Ectodermal cell (in vitro differentiated cells): ENCODE measurements around the gene CD36.

Source experiments
- H3K27ac ChIP-seq: 2 replicates; pipeline ENCODE4 v1.7.0; 2013; ENCODE audit warnings: mild to moderate bottlenecking, low read depth, low read length; ENCODE audit not compliant: insufficient read depth, poor library complexity, severe bottlenecking
- H3K27me3 ChIP-seq: 2 replicates; pipeline ENCODE4 v1.7.0; 2013; ENCODE audit warnings: mild to moderate bottlenecking, low read length; ENCODE audit not compliant: insufficient read depth, control insufficient read depth, poor library complexity, severe bottlenecking
- H3K36me3 ChIP-seq: one replicate; pipeline ENCODE4 v1.7.0; 2013; ENCODE audit warnings: low read length; ENCODE audit not compliant: control insufficient read depth, insufficient read depth
- H3K4me1 ChIP-seq: one replicate; pipeline ENCODE4 v1.7.0; 2013; ENCODE audit warnings: low read length; ENCODE audit not compliant: control insufficient read depth, insufficient read depth
- H3K4me3 ChIP-seq: 2 replicates; pipeline ENCODE4 v1.7.0; 2013; ENCODE audit warnings: low read depth, low read length, control low read depth; ENCODE audit not compliant: insufficient read depth
- H3K9me3 ChIP-seq: 2 replicates; pipeline ENCODE4 v1.7.0; 2013; ENCODE audit warnings: mild to moderate bottlenecking, low read length, moderate library complexity; ENCODE audit not compliant: control insufficient read depth
- WGBS, 2 experiments: methylation state at CpG; one replicate each; pipeline ENCODE4 v1.1.7; 2013; ENCODE audit warnings: missing lambda C conversion rate in 2 of 2; 5-methylcytosine and 5-hydroxymethylcytosine counted together

The CD36 gene

DNA sequence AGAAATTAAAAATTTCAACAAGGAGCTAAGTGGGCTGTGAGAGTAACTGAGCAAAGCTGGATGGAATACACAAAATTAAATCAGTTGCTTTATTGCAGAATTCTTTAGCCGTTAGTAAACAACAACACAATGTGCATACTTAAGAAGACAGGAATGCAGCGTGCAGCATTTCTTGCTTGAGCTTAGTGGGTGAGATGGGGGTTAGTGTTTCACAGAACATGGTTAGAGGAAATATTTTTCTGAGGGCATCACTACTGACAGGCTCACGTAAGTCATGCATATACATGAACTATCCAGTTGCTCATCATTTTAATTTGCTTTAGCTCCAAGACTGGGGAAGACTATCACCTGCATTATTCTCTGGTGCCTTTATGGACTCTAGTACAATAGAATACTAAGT is 80.8 kb downstream of the CD36 start:
- H3K4me1 ChIP-seq, result peaks cover 26% of the 10 kb centered on the region
- no peaks in the 10 kb centered on the region for H3K9me3 ChIP-seq
- no peak overlapping the region for H3K4me3 ChIP-seq
- H3K27ac ChIP-seq, result no peak overlapping the region
- H3K36me3 ChIP-seq, result no peaks in the 10 kb centered on the region
- WGBS, 2 experiments, result 92 to 100% methylated on average over 3 of the region's 3 CpGs
- H3K27me3 ChIP-seq, result no peaks in the 10 kb centered on the region

DNA sequence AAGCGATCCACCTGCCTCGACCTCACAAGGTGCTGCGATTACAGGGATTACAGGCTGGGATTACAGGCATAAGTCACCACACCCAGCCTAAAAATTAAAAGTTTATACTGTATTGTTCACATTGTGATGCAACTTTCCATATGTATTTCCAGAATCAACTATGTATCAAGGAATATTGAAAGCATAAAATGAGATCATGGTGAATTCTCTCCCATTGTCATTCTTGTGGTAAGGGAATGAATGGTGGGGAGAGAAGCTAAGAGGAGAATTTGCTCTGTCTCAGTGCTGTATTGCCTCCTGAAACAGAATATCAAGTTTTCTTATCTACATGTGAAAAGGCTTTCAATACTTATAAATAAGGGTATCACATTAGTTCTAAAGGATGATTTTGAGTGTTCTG is 81.7 kb downstream of the CD36 start:
- no peaks in the 10 kb centered on the region for H3K9me3 ChIP-seq
- 94 to 98% methylated on average over 3 of the region's 3 CpGs for WGBS, 2 experiments
- H3K4me1 ChIP-seq, result peaks cover 34% of the 10 kb centered on the region
- H3K4me3 ChIP-seq, result no peak overlapping the region
- H3K27ac ChIP-seq, result no peak overlapping the region
- H3K27me3 ChIP-seq, result no peaks in the 10 kb centered on the region
- no peaks in the 10 kb centered on the region for H3K36me3 ChIP-seq

DNA sequence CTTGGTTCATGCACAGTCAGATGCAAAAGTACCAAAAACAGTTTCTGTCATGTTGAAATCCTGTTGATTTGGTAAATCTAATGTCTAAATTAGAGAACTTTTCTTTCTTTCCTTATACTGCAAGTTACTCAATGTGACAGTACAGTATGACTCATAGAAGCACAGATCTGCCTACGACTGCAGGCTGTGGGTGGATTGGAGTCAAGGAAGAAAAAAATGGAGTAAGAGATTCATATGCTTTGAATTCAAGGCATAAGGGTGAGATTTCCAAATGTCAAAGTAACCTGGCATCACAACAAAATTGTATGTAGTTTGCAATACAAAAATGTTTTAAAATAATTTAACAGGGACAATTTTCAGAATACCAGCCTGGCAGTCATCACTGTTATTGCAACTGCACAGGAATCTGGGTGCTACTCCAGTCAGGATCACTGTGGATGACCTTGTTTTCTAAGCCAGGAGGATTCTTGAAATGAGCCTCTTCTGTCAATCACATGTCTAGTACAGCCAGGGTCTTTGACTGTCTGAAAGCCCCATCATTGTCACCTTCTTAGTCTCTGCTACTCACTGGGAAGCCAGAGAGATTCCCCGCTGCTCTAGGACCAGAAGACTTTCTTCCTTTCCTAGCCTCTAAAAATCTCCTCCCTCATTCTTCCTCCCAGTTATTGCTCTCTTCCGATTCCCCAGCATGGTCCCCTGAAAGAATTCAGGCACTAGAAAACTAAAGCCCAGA is 83.6 kb downstream of the CD36 start:
- Histone ChIP-seq H3K36me3 (no peaks in the 10 kb centered on the region), H3K27me3 (no peaks in the 10 kb centered on the region), H3K9me3 (no peaks in the 10 kb centered on the region), H3K4me1 (peaks cover 38% of the 10 kb centered on the region), H3K27ac (peak overlapping the region; percentile 72), H3K4me3 (no peak overlapping the region)
- 40 to 46% methylated on average over 3 of the region's 3 CpGs for WGBS, 2 experiments

DNA sequence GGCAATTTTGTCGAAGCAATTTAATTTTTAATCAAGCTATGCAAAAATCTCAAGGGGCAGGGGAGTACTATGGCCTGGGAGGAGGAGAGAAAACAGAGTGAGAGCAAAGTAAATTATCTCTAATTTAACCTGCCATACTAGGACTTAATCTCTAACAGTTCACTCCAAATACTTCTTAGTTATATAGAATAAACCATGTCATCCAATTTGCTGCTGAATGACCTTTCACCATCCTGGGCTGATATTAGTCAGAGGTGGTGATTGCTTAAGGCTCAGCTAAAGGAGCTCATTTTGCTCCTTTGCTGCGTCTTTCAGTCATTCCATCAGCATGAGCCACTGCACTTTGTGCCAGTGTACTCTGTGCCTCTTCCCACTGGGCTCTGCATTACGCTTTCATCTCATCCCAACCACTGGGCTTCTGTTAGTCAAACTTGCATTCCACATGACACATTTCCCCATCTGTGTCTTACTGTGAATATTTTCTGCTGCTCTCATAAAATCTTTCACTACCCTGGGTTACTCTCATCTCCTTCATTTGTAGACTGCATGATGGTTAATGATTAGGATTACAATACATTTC is 84.3 kb downstream of the CD36 start:
- Histone ChIP-seq H3K36me3 (no peaks in the 10 kb centered on the region), H3K4me1 (peaks cover 38% of the 10 kb centered on the region), H3K27ac (peak overlapping the region; percentile 72), H3K27me3 (no peaks in the 10 kb centered on the region), H3K9me3 (no peaks in the 10 kb centered on the region), H3K4me3 (no peak overlapping the region)
- WGBS, 2 experiments, result 32 to 35% methylated on average over 2 to 3 of the region's 3 CpGs

DNA sequence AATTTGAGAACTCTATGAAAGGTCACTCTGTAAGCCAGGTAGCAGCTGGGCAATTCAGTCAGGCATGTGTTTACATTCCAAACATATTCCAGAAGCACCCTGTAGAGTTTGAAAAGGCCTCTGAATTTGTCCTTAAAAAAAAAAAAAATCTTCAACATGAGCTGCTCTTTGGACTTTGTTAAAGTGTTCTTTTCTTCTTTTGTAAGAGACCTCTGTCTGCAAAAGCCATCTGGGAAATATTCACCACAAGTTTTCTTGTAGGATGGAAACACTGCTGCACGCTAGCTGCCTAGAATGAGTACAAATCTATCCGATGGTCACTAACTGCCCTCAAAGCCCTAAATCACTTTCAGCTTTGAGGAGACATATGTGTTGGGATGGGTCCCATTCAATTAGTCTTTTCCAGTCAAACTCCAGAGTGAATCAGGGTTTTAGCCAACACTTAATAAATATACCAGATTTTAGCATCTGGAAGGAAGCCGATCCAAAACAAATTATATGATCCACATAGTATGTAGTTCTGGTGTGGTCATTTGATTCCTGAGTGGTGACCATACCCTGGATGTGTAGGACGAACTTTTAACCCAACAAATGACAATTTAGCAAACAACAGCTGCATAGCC is 85.9 kb downstream of the CD36 start:
- Histone ChIP-seq H3K4me3 (no peak overlapping the region), H3K27me3 (no peaks in the 10 kb centered on the region), H3K27ac (peak overlapping the region; percentile 22), H3K36me3 (no peaks in the 10 kb centered on the region), H3K4me1 (peaks cover 38% of the 10 kb centered on the region), H3K9me3 (no peaks in the 10 kb centered on the region)
- 76 to 77% methylated on average over 2 to 3 of the region's 4 CpGs for WGBS, 2 experiments

DNA sequence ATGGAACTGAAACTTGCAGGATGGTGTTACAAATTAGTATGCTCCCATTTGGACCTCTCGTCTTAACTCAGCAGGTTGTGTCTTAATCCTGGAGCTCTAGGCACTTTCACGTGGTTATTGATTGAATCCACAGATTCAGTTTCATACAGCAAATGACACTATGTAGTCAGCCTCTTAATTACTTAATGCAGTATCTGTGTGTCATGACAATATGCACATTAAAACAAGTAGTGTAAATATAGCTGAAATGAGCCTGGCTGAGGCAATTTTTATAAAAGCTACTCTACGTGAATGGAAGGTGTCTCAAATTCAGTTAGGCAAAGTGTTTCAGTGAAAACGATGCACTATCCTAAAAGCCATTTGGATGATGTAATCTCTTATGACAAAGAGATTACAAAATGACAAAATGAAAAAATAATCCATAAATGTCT is 86.8 kb downstream of the CD36 start:
- Histone ChIP-seq H3K27ac (no peak overlapping the region), H3K27me3 (no peaks in the 10 kb centered on the region), H3K4me1 (peaks cover 38% of the 10 kb centered on the region), H3K36me3 (no peaks in the 10 kb centered on the region), H3K4me3 (no peak overlapping the region), H3K9me3 (no peaks in the 10 kb centered on the region)
- 87 to 90% methylated on average over 4 of the region's 4 CpGs for WGBS, 2 experiments
